CD4-positive, alpha-beta T cell treated with Interferon gamma for 1 hour (primary cell): ENCODE measurements around the gene SLC13A2.

ENCODE experiments used
- DNase-seq: peaks from one replicate; pipeline ENCODE4 v3.0.0-alpha.2; 2020

SLC13A2 gene

DNA sequence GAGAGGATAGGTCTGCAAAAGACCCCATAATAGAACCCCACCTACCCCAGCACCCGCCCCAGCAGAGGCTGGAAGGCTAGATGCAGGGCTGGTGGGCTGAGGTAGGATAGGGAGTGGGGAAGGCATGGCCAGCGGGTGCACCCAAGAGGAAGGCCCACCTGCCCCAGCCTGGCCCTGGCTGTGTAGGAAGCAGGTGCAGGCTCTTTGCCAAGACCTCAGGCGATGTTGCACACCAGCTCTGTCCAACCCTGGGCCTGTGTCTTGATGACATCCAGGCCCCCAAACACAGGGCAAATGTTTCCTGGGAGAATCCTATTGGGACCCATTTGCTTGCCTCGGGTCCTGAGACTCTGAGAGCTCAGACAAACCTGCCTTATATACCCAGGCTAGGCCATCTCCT is 66.8 kb downstream of the SLC13A2 start:
- no peak for DNase-seq

DNA sequence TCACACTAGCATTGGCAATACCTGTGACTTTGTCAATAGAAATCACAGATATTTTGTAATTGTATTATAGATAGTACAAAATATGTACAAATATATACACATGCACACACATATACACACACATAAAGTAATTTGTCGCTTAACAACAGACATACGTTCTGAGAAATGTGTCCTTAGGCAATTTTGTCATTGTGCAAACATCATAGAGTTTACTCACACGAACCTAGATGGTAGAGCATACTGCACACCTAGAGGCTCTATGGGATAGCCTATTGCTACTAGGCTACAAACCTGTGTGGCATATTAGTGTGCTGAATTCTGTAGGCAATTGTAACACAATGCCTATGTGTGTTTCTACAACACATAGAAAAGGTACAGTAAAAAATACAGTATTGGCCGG is 68.0 kb downstream of the SLC13A2 start:
- DNase-seq: no peak

DNA sequence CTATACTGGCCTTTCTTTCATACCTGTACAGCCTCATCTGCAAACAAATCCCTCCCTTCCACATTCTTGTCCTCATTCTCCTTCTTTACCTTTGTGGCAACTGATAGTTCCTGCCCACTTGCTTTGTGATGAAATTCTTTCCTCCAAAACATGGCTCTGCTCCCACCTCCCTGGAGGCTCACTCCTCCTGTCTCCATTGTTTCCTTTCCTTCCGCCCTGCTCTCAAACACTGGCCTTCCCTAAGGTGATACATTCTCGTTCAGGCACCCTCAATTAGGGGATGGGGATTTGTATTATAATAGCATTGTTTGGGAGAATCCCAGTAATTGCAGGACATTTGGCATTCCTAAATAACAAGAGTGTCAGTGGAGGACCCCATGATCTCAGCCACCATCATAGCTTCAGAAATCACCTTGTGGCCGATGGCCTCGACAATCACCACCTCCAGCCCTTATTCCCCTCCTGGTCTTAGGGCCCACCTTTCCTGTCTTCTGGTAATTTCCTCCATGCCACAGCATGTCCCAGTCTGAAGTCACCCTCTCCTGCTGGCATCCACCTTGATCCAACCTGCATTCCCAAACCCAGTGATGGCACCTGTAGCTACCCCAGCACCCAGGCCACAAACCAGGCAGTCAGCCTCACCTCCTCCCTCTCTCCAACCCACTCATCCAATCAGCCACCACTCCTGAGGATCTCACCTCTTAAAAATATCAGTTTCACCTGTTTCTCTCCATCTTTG is 71.1 kb downstream of the SLC13A2 start:
- DNase-seq: no peak

DNA sequence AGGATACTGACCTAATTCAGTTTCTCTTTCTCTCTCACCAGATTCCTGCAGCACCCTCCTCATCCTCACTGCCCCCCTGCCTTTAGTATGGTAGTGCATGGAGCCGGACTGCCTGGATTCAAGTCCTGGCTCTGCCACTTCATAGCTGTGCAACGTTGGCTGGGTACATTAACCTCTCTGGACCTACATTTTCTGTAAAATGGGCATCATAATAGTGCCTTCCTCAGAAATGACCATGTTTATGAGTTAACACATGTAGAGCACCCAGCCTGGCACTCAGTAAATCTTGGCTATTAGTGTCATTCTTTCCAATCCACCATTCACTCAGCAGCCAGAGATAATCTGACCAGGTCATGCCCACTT is 71.7 kb downstream of the SLC13A2 start:
- no peak for DNase-seq

DNA sequence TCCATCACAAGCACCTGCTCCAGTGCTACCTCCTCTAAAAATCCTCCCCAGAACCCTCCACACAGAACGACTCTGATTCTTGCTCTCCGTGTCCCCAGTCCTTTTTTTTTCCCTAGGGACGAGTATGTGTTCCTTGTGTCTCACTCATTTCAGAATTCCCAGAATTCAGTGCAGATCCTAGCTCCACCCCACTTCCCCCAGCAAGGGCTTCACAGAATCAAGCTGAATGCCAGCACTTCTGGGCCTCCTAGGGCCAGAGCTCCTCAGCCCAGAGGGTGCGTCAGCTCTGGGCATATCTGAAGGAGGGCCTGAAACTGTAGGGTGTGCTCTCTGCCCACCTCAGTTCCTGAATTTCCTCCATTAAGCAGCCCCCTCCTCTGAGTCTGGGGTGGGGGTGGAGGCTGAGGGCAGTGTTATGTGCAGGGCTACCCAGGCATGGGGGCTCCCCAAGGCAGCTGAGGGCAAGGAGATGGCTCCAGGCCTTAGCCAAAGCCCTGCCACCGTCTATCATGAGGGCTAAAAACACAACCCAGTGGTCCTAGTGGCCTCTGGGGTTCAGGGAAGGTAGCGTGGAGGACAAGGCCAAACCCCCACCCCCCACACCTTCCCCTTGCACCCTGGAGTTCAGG is 72.5 kb downstream of the SLC13A2 start:
- DNase-seq: no peak

DNA sequence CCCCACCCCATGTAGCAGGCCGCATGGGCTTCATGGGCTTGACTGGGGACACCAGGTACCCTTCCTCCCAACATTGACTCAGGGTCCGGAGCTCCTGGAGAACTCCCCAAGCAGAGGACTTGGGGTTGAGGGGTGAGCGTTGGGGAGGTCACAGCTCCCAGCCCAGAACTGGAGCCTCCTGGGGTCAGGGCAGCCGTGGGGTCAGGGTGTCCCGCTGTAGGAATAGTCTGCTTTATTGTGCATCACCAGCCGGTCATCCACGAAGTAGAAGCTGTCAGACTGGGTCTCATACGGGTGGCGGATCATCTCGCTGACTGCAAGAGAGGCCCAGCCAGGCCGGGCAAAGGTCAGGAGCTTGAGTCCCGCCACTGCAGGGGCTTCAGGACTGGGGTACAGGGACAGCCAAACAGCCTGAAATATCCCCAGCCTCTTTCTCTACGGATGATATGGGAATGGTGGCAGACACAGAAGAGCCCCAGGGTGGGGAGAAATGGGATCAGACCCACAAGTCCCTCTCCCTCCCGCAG is 73.7 kb downstream of the SLC13A2 start:
- DNase-seq: no peak
